ENCODE data around the gene SEMA5A.

- TF ChIP-seq POLR2AphosphoS5 (IDR thresholded peaks at IDR 0.05) (no peak), CTCF (IDR thresholded peaks at IDR 0.05) (no peak), EP300 (IDR thresholded peaks at IDR 0.05) (no peak)
These were observed 195.5 kb downstream of the SEMA5A start for GRCh38 chr5:9350301-9350797.
